Skeletal muscle satellite cell (primary cell): ENCODE results near the gene TRRAP.

ENCODE experiments used
- H3K27me3 ChIP-seq: 2 replicates; pipeline ENCODE4 v1.7.0; 2013; ENCODE audit warnings: low read length; ENCODE audit not compliant: control insufficient read depth, insufficient read depth
- H3K36me3 ChIP-seq: 2 replicates; pipeline ENCODE4 v1.7.0; 2013; ENCODE audit warnings: mild to moderate bottlenecking, control low read depth, low read length; ENCODE audit not compliant: insufficient read depth
- H3K4me1 ChIP-seq: 2 replicates; pipeline ENCODE4 v1.7.0; 2013; ENCODE audit warnings: low read length; ENCODE audit not compliant: control insufficient read depth, insufficient read depth
- H3K4me2 ChIP-seq: 2 replicates; pipeline ENCODE4 v1.7.0; 2013; ENCODE audit warnings: mild to moderate bottlenecking, low read length
- H3K4me3 ChIP-seq: 2 replicates; pipeline ENCODE4 v1.7.0; 2013; ENCODE audit warnings: low read length
- H3K9ac ChIP-seq: 2 replicates; pipeline ENCODE4 v1.7.0; 2013; ENCODE audit warnings: mild to moderate bottlenecking, low read depth, low read length, moderate library complexity
- H3K9me3 ChIP-seq: replicated peaks from 2 replicates; pipeline ENCODE4 v1.7.0; 2013; ENCODE audit warnings: mild to moderate bottlenecking, control low read depth, low read length

Gene TRRAP

DNA sequence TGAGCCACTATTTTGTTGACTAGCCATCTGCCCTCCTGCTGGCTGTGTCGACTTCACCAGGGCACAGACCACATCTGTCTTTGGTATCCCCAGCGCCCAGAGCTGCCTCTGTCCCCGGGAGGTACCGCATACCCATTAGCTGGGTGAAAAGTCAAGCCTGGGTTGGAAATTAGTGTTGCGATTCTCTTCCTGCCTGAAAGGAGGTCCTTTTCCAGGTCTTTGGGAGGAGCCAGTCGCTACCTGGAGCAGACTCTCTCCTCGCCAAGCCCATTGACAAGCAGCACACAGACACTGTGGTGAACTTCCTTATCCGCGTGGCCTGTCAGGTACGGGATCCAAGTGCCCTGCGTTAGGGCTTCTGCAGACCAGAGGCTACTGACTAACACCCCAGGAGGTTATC is 79.4 kb downstream of the TRRAP start:
- H3K9ac ChIP-seq, result no peak overlapping the region
- H3K36me3 ChIP-seq, result peaks cover 80% of the 10 kb centered on the region
- no peaks in the 10 kb centered on the region for H3K4me1 ChIP-seq
- H3K4me2 ChIP-seq, result no peak overlapping the region
- H3K9me3 ChIP-seq, result no peaks in the 10 kb centered on the region
- no peaks in the 10 kb centered on the region for H3K27me3 ChIP-seq
- no peak overlapping the region for H3K4me3 ChIP-seq

DNA sequence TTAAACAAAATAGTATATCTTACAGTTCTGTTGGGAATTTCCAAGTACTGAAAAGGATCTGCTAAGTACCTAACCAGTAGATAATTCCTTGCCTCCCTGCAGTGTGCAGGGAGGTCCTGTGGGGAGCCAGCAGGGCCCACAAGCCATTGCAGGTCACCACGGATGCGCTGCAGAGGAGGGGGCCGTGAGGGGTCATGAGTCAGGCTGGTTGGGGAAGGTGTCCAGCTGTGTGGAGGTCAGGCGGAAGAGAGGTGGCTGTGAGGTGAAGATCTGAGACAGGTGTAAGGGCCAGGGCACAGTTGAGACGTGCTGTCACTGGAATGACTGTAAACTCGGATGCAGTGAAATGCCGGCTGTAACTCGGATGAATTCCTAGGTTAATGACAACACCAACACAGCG is 80.6 kb downstream of the TRRAP start:
- Histone ChIP-seq H3K4me1 (no peaks in the 10 kb centered on the region), H3K9me3 (no peaks in the 10 kb centered on the region), H3K4me2 (no peak overlapping the region), H3K9ac (no peak overlapping the region), H3K36me3 (peaks cover 78% of the 10 kb centered on the region), H3K27me3 (no peaks in the 10 kb centered on the region), H3K4me3 (no peak overlapping the region)

DNA sequence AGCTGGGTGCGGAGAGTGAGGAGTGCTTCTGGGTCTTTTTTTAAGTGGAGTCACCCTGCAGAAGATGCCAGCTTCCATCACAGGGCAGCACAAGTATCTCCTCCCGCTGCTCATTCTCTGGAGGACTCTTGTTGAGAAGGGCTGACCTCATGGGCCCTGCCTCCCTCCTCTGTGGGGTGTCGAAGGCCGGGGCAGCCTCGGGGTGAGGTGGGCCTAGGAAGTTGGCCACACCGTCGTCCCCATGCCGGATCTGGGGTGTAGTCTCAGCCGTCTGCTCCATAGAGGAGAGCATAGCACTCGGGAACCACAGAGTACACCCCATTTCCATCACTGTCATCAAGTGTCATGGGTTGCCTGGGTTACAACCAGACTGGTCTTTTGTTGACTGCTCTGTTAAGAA is 85.0 kb downstream of the TRRAP start:
- no peak overlapping the region for H3K9ac ChIP-seq
- no peaks in the 10 kb centered on the region for H3K4me1 ChIP-seq
- H3K36me3 ChIP-seq, result peaks cover 75% of the 10 kb centered on the region
- H3K27me3 ChIP-seq, result no peaks in the 10 kb centered on the region
- no peak overlapping the region for H3K4me3 ChIP-seq
- no peak overlapping the region for H3K4me2 ChIP-seq
- no peaks in the 10 kb centered on the region for H3K9me3 ChIP-seq

DNA sequence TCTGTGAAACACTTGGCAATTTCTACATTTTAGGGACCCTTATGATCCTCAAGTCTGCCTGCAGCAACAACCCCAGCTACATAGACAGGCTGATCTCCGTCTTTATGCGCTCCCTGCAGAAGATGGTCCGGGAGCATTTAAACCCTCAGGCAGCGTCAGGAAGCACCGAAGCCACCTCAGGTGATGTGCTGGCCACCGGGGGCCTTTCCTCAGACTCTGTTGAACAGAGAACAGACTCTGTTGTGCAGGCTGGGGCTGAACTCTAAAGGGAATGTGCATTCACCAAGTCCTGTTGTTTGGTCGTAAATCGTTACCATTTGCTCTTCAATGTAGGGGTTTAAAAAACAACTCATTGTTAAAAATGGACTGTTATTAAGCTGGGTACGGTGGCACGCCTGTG is 86.3 kb downstream of the TRRAP start:
- Histone ChIP-seq H3K36me3 (peaks cover 80% of the 10 kb centered on the region), H3K27me3 (no peaks in the 10 kb centered on the region), H3K4me3 (no peak overlapping the region), H3K9ac (no peak overlapping the region), H3K4me1 (no peaks in the 10 kb centered on the region), H3K9me3 (no peaks in the 10 kb centered on the region), H3K4me2 (no peak overlapping the region)

DNA sequence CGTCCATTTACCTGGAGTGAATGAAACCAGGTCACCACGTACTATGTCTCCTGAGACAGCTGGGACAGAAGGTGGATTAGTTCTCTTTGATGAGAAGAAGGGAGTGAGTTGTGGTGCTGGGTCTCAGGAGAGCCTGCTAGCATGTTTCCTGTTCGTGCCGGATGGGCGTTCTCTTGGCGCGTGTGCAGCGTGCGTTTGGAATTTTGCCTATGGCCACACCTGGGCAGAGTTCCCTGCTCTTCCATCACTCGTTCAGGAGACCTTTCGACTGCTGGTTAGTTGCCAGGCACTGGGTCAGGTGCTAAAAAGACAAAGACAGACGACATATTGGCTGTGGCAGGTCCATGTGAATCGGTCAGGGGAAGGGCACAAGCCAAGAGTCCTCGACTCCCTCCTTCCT is 90.3 kb downstream of the TRRAP start:
- Histone ChIP-seq H3K36me3 (peaks cover 81% of the 10 kb centered on the region), H3K9ac (no peak overlapping the region), H3K4me3 (no peak overlapping the region), H3K9me3 (no peaks in the 10 kb centered on the region), H3K4me2 (no peak overlapping the region), H3K4me1 (no peaks in the 10 kb centered on the region), H3K27me3 (no peaks in the 10 kb centered on the region)

DNA sequence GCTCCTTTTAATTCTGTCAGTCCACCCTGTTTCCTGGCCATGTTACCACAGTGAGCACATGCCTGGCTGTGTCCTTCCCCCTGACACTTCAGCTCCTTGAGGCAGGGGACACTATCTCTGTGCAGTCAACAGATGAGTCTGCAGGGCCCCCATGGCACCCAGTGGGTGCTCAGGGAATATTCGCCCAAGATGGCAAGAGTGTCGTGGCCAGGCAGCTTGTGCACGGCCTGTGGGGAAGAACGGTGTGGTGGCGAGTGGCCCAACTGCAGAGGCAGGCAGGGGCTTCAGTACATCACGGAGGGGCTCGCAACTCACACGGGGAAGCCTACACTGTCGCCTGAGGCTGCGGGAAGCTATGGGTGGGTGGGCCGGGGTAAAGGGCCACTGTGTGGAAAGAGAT is 91.1 kb downstream of the TRRAP start:
- no peak overlapping the region for H3K9ac ChIP-seq
- no peaks in the 10 kb centered on the region for H3K9me3 ChIP-seq
- H3K4me3 ChIP-seq, result no peak overlapping the region
- no peaks in the 10 kb centered on the region for H3K27me3 ChIP-seq
- H3K4me1 ChIP-seq, result no peaks in the 10 kb centered on the region
- no peak overlapping the region for H3K4me2 ChIP-seq
- H3K36me3 ChIP-seq, result peaks cover 86% of the 10 kb centered on the region

DNA sequence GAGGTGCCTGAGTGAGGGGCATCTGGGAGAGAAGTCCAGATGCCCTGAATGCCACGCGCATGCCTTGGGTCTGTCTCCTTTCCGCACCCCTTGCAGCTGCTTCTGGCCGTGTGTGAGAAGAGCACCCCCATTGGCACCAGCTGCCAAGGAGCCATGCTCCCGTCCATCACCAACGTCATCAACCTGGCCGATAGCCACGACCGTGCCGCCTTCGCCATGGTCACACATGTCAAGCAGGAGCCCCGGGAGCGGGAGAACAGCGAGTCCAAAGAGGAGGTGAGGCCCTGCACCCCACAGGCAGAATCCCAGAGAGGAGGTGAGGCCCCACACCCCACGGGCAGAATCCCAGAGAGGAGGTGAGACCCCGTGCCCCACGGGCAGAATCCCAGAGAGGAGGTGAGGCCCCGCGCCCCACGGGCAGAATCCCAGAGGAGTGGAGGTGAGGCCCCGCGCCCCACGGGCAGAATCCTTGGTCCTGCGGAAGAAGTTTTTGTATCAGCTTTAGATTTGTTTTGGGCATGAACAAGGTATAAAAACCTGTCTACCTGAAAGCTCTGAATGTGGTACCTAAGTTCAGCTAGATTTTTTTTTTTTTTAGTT is 91.8 kb downstream of the TRRAP start:
- Histone ChIP-seq H3K9ac (no peak overlapping the region), H3K4me2 (no peak overlapping the region), H3K4me3 (no peak overlapping the region), H3K9me3 (no peaks in the 10 kb centered on the region), H3K4me1 (no peaks in the 10 kb centered on the region), H3K27me3 (no peaks in the 10 kb centered on the region), H3K36me3 (peaks cover 84% of the 10 kb centered on the region)

DNA sequence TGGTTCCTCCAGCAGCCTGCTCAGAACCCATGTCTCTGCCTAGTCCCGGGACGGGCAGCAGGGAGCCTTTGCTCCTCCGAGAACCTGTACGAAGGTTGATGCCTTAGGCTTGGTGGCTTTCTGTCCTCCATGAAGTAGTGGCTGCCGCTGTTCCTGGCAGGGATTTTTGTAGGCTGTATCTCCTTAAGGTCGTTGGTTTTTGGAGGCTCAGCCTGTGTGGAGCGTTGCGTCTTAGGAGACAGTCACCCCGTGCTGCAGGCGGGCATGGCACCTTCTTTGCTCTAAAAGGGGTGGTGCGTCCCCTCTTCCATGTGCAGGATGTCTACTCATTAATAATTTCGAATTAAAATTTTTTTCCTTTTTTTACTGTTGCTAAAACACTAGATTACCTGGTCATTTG is 92.5 kb downstream of the TRRAP start:
- H3K9me3 ChIP-seq, result no peaks in the 10 kb centered on the region
- H3K4me1 ChIP-seq, result no peaks in the 10 kb centered on the region

DNA sequence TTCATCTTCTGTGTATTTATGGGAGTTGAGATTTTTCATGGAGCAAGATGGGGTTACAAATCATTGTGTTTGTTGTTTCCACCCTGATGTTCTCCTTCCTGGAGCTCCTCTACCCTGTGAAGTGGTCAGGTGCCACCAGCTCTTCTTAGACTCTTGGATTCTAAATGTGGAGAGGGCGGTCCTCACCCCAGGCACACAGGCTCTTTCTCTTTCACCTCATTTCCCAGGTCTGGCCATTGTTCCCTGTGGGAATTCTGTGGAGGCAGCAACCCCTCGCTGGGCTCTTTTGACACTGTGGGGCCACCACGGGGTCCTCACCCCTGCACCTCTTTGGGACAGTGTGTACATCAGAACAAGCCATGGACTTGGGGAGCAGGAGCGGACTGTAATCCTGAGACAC is 95.9 kb downstream of the TRRAP start:
- no peak overlapping the region for H3K4me3 ChIP-seq
- H3K4me1 ChIP-seq, result no peaks in the 10 kb centered on the region
- no peaks in the 10 kb centered on the region for H3K27me3 ChIP-seq
- peaks cover 85% of the 10 kb centered on the region for H3K36me3 ChIP-seq
- no peak overlapping the region for H3K4me2 ChIP-seq
- no peaks in the 10 kb centered on the region for H3K9me3 ChIP-seq
- H3K9ac ChIP-seq, result no peak overlapping the region

More for the DNA sequence above, 92.5 kb downstream of the TRRAP start:
- Histone ChIP-seq H3K4me2 (no peak overlapping the region), H3K9ac (no peak overlapping the region), H3K27me3 (no peaks in the 10 kb centered on the region), H3K4me3 (no peak overlapping the region), H3K36me3 (peaks cover 84% of the 10 kb centered on the region)

DNA sequence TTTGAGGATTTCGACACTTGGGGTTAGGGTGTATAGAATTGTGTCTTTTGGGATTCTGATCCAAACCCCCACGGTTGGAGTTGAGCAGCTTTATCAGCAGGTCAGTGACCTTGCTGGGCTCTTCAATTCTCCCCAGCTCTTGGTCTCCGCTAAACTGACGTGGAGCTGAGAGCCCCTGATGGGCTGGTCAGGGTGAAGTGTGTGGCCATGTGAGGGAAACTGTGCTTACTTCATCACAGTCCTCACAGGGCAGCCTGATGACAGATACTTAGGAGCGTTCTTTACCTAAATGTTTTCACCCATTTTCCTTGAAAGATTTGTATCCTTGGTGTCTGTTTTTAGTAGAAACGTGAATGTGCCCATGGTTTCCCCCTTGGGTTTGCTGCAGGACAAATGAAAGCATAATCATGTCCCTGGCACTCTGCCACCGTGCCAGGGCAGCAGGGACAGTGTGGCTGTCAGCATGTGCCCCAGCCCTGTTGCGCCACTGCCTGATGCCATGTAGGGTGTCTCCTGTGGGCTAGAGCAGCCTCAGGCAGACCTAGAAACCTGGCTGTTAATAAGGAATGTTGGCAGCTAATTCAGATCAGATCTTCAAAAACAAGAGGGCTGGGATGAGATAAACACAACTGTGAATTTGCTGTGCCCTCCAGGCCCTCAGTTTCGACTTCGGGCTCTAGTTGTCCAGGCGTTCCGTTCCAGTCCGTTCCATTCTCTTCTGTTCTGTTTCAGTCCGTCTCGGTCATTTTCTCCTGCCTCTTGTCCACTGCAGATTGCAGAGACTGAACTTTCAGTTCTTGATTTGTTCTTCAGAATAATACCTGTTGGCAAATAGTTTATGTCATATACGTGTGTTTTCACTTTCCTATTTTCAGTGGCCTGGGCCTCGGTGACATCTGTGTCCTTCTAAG is 96.8 kb downstream of the TRRAP start:
- Histone ChIP-seq H3K4me1 (no peaks in the 10 kb centered on the region), H3K4me3 (no peak overlapping the region), H3K27me3 (no peaks in the 10 kb centered on the region), H3K9me3 (no peaks in the 10 kb centered on the region), H3K36me3 (peaks cover 88% of the 10 kb centered on the region), H3K9ac (no peak overlapping the region), H3K4me2 (no peak overlapping the region)

DNA sequence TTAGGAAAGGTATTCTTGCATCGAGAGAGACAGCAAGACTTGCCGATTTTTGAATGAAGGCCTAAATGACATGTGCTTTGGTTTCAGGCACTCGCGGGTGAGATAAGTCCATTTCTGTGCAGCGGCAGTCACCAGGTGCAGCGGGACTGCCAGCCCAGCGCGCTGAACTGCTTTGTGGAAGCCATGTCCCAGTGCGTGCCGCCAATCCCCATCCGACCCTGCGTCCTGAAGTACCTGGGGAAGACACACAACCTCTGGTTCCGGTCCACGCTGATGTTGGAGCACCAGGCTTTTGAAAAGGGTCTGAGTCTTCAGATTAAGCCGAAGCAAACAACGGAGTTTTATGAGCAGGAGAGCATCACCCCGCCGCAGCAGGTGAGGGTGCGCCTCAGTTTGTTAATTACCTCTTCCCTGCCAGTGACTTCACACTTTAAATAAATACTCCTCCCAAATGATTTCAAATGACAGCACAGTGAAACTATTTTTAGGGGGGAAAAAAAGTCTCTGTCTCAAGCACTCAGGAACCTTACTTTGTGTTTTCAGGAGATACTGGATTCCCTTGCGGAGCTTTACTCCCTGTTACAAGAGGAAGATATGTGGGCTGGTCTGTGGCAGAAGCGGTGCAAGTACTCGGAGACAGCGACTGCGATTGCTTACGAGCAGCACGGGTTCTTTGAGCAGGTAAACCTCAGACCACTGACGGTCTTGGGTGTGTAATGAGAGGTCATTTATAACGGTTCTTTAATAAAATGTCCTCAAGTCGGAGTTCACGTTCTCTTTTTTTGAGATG is 98.3 kb downstream of the TRRAP start:
- Histone ChIP-seq H3K4me3 (no peak overlapping the region), H3K4me2 (no peak overlapping the region), H3K9me3 (no peaks in the 10 kb centered on the region), H3K27me3 (no peaks in the 10 kb centered on the region), H3K9ac (no peak overlapping the region), H3K4me1 (no peaks in the 10 kb centered on the region), H3K36me3 (peaks cover 87% of the 10 kb centered on the region)
